Superior temporal gyrus (tissue), 1 donor: Measurements from ENCODE around the gene SH3BP2.

Source experiments
- DNase-seq: peaks from one replicate; pipeline ENCODE4 v3.0.0-alpha.2; 2016; ENCODE audit errors: extremely low spot score

Gene SH3BP2

GRCh38 chr4:2819244-2820215, 26.6 kb downstream of the SH3BP2 start:
- DNase-seq, result no peak

DNA sequence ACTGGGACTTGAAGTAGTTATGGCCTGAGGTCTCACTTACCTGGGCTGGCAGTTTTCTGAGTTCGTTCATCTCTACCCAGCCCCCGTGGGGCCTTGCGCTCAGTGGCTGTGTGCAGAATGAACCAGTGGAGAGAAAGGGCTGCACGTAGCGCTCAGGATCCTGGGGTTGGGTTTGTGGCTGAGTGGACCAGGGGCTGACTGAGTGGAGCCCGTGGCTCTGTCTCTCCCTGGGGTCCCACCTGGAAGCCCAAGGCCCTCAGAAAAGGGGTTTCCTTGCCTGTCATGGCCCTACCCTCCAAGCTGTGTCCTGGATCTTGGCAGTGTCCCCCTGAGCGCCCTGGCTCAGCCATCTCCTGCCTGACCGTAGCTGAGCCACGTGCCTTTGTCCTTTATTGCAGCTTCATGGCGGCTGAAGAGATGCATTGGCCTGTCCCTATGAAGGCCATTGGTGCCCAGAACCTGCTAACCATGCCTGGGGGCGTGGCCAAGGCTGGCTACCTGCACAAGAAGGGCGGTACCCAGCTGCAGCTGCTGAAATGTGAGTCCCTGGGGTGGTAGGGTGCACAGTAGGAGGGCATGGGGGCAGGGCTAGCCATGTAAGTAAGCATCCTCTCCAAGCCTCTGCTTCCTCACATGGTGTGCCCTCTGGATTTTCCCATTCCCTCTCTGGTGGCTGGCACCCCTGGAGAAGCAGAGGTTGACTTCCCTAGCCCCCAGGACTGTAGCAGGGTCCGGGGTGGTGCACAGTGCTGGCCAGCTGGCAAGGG, 27.5 kb downstream of the SH3BP2 start:
- no peak for DNase-seq

- no peak for DNase-seq
Observed at GRCh38 chr4:2822461-2823300, 29.8 kb downstream of the SH3BP2 start.

GRCh38 chr4:2823301-2823670, 30.4 kb downstream of the SH3BP2 start:
- no peak for DNase-seq

GRCh38 chr4:2823671-2824328, 30.9 kb downstream of the SH3BP2 start:
- DNase-seq, result no peak

DNA sequence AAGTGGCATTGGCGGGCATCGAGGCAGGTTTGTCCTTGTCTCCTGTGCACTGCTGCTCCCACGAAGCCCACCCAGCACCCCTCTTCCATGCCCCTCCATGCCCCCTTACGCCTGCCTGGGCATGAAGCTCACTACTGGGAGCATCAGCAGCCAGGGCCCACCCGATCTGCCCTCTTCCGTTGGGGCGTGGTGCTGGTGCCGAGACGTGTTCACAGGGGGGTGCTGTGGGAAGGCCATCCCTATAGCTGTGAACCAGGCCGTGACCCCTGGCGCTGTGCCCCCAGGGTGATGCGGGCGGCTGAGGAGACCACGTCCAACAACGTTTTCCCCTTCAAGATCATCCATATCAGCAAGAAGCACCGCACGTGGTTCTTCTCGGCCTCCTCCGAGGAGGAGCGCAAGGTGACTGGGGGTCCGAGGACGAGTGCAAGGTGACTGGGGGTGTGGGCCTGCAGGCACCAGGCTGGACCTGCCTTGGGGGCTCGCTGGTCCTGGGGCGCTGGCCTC, 31.5 kb downstream of the SH3BP2 start:
- DNase-seq, result no peak

DNA sequence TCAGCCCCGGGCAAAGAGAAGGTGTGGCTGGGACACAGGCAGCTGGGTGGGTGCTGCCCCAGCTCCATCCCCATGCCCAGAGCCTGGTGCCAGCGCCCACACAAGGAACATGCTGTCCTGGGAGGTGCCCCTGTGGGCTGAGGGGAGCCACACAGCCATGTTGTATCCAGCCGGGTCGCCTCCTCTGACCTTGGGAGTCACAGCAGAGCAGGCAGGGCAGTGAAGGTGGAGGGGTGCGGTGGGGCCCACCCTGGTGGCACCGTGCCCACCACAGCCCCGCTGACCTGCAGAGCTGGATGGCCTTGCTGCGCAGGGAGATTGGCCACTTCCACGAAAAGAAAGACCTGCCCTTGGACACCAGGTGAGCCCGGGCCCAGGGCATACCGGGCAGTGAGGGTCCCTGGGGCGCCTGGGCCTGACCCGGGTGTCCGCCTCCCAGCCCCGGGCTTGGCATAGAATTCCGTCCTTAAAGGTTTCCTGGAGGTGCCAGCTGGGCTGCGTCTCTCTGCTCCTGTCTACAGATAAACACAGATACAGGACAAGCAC, 32.0 kb downstream of the SH3BP2 start:
- DNase-seq, result no peak

- no peak for DNase-seq
Observed at GRCh38 chr4:2825740-2826139, 32.9 kb downstream of the SH3BP2 start.

GRCh38 chr4:2827071-2827873, 34.4 kb downstream of the SH3BP2 start:
- no peak for DNase-seq

DNA sequence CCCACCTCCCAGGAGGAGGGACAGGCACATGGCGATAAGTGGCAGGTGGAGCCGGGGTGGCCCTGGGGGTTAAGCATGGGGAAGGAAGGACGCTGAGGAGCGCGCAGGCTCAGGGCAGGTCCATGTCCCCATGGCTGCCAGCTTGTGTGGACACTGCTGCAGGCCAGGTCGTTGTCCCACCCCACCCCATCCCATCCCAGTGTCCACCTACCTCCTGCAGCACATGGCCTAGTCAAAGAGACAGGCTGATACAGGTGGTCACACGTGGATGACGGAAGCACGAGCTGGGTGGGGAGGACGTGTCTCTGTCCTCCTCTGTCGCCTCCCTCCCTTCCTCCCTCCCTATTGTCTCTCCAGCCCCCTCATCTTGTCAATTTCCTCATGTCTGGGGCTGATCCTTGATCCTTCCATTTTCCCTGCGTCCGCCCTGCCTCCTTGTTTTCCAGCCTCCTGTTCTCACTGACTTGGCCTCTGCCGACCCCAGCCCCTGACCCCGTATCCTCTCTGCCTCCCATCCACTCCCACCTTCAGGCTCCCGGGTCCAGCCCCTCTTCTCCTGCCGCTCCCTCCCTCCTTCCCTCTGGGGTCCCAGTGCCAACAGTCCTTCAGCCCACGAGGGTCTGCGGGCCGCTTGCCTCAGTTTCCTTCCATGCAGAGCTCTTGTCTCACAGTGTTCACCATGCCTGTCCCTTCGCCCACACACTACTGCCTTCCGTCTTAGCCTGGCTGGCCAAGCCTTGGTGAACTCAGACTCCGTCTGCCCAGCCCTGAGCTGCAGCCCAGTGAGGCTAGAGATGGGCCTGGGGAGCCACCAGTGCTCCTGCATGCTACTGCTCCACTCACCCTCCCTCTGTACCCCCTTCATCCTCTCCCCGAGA, 35.2 kb downstream of the SH3BP2 start:
- DNase-seq, result no peak

DNA sequence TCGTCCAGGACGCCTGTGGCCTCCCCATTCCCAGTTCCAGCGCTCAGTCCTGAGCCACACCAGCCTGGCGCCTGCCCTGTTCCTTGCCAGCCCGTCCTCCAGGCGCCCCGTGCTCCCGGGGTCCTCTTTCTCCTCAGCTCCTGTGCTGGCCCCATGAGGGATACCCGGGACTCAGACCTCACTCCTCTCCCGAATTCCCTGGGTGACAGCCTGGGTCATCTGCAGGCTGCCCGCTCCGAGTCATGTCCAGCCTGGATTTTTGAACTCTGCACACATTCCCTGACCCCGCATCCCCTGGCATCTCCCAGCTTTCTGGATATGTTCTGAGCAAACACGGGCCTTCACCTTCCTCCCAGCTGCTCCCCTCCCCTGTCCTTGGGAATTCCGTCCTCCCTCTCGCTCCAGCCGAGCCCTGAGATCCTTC, 35.9 kb downstream of the SH3BP2 start:
- DNase-seq, result no peak

DNA sequence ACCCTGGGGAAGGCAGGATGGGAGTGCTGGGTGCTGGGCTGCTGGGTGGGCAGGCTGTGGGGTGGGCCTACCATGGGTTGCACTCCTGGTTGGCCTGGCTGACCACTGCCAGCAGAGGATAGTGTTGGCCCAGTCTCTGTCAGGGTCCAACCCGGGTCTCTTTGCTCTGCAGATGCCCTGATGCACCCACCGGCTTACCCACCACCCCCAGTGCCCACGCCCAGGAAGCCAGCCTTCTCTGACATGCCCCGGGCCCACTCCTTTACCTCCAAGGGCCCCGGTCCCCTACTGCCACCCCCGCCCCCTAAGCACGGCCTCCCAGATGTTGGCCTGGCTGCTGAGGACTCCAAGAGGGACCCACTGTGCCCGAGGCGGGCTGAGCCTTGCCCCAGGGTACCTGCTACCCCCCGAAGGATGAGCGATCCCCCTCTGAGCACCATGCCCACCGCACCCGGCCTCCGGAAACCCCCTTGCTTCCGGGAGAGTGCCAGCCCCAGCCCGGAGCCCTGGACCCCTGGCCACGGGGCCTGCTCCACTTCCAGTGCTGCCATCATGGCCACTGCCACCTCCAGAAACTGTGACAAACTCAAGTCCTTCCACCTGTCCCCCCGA, 36.5 kb downstream of the SH3BP2 start:
- no peak for DNase-seq

- no peak for DNase-seq
Observed at GRCh38 chr4:2829933-2830451, 37.1 kb downstream of the SH3BP2 start.

GRCh38 chr4:2830632-2831610, 38.0 kb downstream of the SH3BP2 start:
- no peak for DNase-seq

DNA sequence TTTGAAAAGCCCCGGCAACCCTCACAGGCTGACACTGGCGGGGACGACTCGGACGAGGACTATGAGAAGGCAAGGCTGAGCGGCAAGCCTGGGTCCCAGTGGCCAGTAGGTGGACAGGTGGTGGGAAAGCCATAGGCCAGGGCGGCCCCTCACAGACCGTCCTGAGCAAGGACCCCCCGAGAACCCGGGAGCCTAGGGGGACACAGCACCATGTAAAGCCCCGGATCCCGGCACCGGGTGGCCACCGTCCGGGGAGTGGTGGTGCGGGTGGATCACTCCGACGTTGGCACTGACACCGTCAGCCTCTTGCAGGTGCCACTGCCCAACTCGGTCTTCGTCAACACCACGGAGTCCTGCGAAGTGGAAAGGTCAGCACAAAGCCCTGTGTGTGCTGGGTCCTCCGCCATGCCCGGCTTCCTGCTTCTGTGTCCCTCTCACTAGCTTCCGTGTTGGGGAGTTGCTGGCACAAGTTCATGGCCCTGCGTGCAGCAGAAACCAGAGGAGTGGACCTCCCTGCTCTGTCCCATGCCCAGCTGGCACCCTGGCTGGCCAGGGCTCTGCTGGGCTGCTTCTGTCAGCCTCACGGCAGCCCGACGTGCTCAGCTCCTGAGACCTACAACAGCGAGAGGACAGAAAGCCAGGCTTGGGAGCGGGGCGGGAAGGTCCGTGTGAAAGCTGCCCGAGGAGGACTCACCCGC, 38.9 kb downstream of the SH3BP2 start:
- no peak for DNase-seq

- no peak for DNase-seq
Observed at GRCh38 chr4:2832309-2832980, 39.6 kb downstream of the SH3BP2 start.
